Natural killer cell (primary cell): ENCODE measurements around the gene BTBD6. TPM values are rescaled to one million over a fixed set of nuclear protein-coding genes. Genes with fewer than 3 reads are reported as not detected.

ENCODE experiments used
- ATAC-seq, 3 donors: fragments of 150-1000 bp in 2 of 3; fragments of 200-7000 bp in 1 of 3; cut with Tn5 transposase; 1 replicate in 1 of 3; 2 replicates in 2 of 3; pipeline ENCODE4 v1.10.0; 2021; ENCODE audit warnings: mild to moderate bottlenecking in 2 of 3, moderate library complexity in 2 of 3
- DNase-seq, 2 donors: peaks; one replicate each; pipeline versions ENCODE4 v3.0.0 to v3.0.0-alpha.2; 2013 to 2021; ENCODE audit warnings: mixed read lengths in 1 of 2
- H3K27ac ChIP-seq: one replicate; pipeline ENCODE4 v1.5.1; 2013; ENCODE audit warnings: mild to moderate bottlenecking, low read length
- H3K27me3 ChIP-seq: one replicate; pipeline ENCODE4 v1.6.1; 2013; ENCODE audit warnings: low read length; ENCODE audit not compliant: control insufficient read depth, insufficient read depth
- H3K36me3 ChIP-seq: one replicate; pipeline ENCODE4 v1.6.1; 2013; ENCODE audit warnings: low read length; ENCODE audit not compliant: control insufficient read depth, insufficient read depth
- H3K4me1 ChIP-seq: one replicate; pipeline ENCODE4 v1.6.1; 2013; ENCODE audit warnings: low read length; ENCODE audit not compliant: control insufficient read depth, insufficient read depth
- H3K4me3 ChIP-seq: one replicate; pipeline ENCODE4 v1.5.1; 2013; ENCODE audit warnings: low read length
- H3K9me3 ChIP-seq: one replicate; pipeline ENCODE4 v1.6.1; 2013; ENCODE audit warnings: low read length; ENCODE audit not compliant: control insufficient read depth, insufficient read depth
- H3K27ac Mint-ChIP-seq, 2 donors: one replicate each; pipeline ENCODE4 v1.8.0; 2022; ENCODE audit warnings: mild to moderate bottlenecking in 2 of 2, mixed read lengths in 2 of 2, moderate library complexity in 1 of 2
- H3K27me3 Mint-ChIP-seq, 2 donors: one replicate each; pipeline ENCODE4 v1.8.0; 2022; ENCODE audit warnings: low read depth in 2 of 2, mixed read lengths in 2 of 2
- H3K36me3 Mint-ChIP-seq: one replicate; pipeline ENCODE4 v1.8.0; 2022; ENCODE audit warnings: mixed read lengths
- H3K4me1 Mint-ChIP-seq, 2 donors: one replicate each; pipeline ENCODE4 v1.8.0; 2022; ENCODE audit warnings: mixed read lengths in 2 of 2
- H3K4me3 Mint-ChIP-seq: one replicate; pipeline ENCODE4 v1.8.0; 2022; ENCODE audit warnings: mild to moderate bottlenecking, moderate library complexity, mixed read lengths
- H3K9me3 Mint-ChIP-seq, 2 donors: one replicate each; pipeline ENCODE4 v1.8.0; 2022; ENCODE audit warnings: mixed read lengths in 2 of 2
- WGBS: methylation state at CpG from one replicate; pipeline ENCODE4 v1.1.7; 2013; ENCODE audit warnings: missing lambda C conversion rate; ENCODE audit not compliant: insufficient coverage; 5-methylcytosine and 5-hydroxymethylcytosine counted together
- intact Hi-C: fragments of 100-400 bp; cut with micrococcal nuclease; formaldehyde crosslinking; loops from one replicate; pipeline ENCODE4 v1.14.2; 2022
- total RNA-seq, 4 donors: library from RNA; stranded (reverse); fragments of 120-200 nt in 1 of 4; gene quantifications; one replicate each; pipeline versions ENCODE4 v1.2.3 to v1.2.4, GENCODE V29; 2013 to 2022
- TF ChIP-seq, protein P1 (sequence below): fragments of 200-600 bp; IDR thresholded peaks from one replicate; pipeline ENCODE4 v1.8.0; 2022; ENCODE audit warnings: antibody characterized with exemption

The BTBD6 gene
- total RNA-seq, 3 donors from 2014 or later (not counting 1 experiment from before 2014, with no cell fraction given) = 30.9 to 48.7 (median 44.2) TPM

DNA sequence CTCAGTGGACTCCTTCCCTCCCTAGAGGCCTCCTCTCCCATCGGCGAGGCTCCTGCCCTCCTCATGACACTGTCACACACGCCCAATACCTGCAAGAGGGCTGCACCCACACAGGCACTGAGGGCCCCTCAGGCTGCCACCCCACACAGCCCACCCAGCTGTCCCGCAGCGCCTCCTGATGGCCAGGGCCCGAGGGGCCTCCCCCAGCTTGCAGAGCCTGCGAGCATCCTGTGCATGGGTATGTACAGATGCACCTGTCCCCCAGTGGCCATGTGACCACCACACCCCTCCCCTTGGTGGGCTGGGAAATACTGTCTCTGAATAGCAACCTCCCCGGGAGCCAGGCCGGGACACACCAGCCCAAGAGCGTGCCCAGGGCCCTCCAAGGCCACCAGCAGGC is 48.3 kb upstream of the BTBD6 start:
- no peak for ATAC-seq
- Histone ChIP-seq H3K27ac (no peak overlapping the region), H3K4me3 (no peak overlapping the region), H3K9me3 (no peaks in the 10 kb centered on the region), H3K36me3 (no peaks in the 10 kb centered on the region), H3K27me3 (peaks cover 28% of the 10 kb centered on the region), H3K4me1 (peaks cover 59% of the 10 kb centered on the region)
- DNase-seq = peak in 1 of 2 donors; percentile 27
- H3K36me3 Mint-ChIP-seq = no peaks in the 10 kb centered on the region
- TF ChIP-seq, protein P1, sequence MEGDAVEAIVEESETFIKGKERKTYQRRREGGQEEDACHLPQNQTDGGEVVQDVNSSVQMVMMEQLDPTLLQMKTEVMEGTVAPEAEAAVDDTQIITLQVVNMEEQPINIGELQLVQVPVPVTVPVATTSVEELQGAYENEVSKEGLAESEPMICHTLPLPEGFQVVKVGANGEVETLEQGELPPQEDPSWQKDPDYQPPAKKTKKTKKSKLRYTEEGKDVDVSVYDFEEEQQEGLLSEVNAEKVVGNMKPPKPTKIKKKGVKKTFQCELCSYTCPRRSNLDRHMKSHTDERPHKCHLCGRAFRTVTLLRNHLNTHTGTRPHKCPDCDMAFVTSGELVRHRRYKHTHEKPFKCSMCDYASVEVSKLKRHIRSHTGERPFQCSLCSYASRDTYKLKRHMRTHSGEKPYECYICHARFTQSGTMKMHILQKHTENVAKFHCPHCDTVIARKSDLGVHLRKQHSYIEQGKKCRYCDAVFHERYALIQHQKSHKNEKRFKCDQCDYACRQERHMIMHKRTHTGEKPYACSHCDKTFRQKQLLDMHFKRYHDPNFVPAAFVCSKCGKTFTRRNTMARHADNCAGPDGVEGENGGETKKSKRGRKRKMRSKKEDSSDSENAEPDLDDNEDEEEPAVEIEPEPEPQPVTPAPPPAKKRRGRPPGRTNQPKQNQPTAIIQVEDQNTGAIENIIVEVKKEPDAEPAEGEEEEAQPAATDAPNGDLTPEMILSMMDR = no peak
- WGBS = 87% methylated on average over 10 of the region's 10 CpGs
- peaks cover 4 to 42% of the 10 kb centered on the region in 2 donors for H3K27me3 Mint-ChIP-seq
- intact Hi-C loops = loop anchor here (10.0 kb wide), 1 partner anchor 95 kb away; no protein-coding TSS in a partner anchor
- H3K4me1 Mint-ChIP-seq = peaks cover 6 to 33% of the 10 kb centered on the region in 2 donors
- H3K4me3 Mint-ChIP-seq = no peak overlapping the region
- no peak overlapping the region for H3K27ac Mint-ChIP-seq
- no peaks in the 10 kb centered on the region for H3K9me3 Mint-ChIP-seq

DNA sequence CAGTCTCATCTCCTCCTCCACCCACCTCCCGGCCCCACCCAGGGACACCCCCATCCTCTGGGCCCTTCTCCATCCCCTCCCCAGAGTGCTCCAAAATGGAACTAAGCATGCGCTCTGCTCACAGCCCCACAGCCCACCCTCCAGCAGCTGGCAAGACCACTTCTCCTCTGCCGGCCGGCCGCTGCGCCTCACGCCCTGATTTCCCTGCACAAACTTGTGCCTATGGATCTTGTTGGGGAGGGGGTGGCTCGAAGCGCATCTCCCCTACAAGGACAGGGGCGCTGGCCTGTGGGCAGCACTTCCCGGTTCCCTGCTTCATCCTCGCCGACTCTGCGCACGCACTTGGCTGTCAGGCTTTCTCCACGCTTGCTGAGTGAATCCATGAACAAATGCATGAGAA is 47.7 kb upstream of the BTBD6 start:
- WGBS = 87% methylated on average over 16 of the region's 16 CpGs

GRCh38 chr14:105201156-105201924 is 47.0 kb upstream of the BTBD6 start:
- H3K27ac Mint-ChIP-seq = no peak overlapping the region
- H3K4me1 Mint-ChIP-seq = peaks cover 0 to 27% of the 10 kb centered on the region in 2 donors
- 40% methylated on average over 28 of the region's 28 CpGs for WGBS
- H3K27me3 ChIP-seq = peaks cover 17% of the 10 kb centered on the region
- no peaks in the 10 kb centered on the region for H3K9me3 ChIP-seq
- no peaks in the 10 kb centered on the region for H3K36me3 Mint-ChIP-seq
- H3K27ac ChIP-seq = no peak overlapping the region
- no peak overlapping the region for H3K4me3 Mint-ChIP-seq
- peaks cover 0 to 32% of the 10 kb centered on the region in 2 donors for H3K27me3 Mint-ChIP-seq
- TF ChIP-seq, protein P1 = no peak
- peaks cover 46% of the 10 kb centered on the region for H3K4me1 ChIP-seq
- no peaks in the 10 kb centered on the region for H3K9me3 Mint-ChIP-seq
- no peak overlapping the region for H3K4me3 ChIP-seq
- peak in 2 of 3 donors; percentile 2 for ATAC-seq
- intact Hi-C loops = loop anchor here (10.0 kb wide), 1 partner anchor 93 kb away; no protein-coding TSS in a partner anchor
- DNase-seq = peak in 1 of 2 donors; percentile 14
- H3K36me3 ChIP-seq = no peaks in the 10 kb centered on the region

More for the DNA sequence above, 47.7 kb upstream of the BTBD6 start:
- intact Hi-C loops = loop anchor here (10.0 kb wide), 1 partner anchor 94 kb away; no protein-coding TSS in a partner anchor
- no peaks in the 10 kb centered on the region for H3K9me3 Mint-ChIP-seq
- ATAC-seq (no peak), DNase-seq (no peak)
- H3K27ac Mint-ChIP-seq = no peak overlapping the region
- Histone ChIP-seq H3K27me3 (peaks cover 23% of the 10 kb centered on the region), H3K27ac (no peak overlapping the region), H3K4me3 (no peak overlapping the region), H3K4me1 (peaks cover 53% of the 10 kb centered on the region), H3K36me3 (no peaks in the 10 kb centered on the region), H3K9me3 (no peaks in the 10 kb centered on the region)
- H3K27me3 Mint-ChIP-seq = peaks cover 3 to 37% of the 10 kb centered on the region in 2 donors
- H3K4me1 Mint-ChIP-seq = peaks cover 4 to 30% of the 10 kb centered on the region in 2 donors
- H3K36me3 Mint-ChIP-seq = no peaks in the 10 kb centered on the region
- no peak overlapping the region for H3K4me3 Mint-ChIP-seq
- TF ChIP-seq, protein P1 = no peak
